ENCODE data around the gene TXNRD1.

TXNRD1 gene

GRCh38 chr12:104286516-104287482 lies 71.2 kb downstream of the TXNRD1 start:
- TF ChIP-seq EZH2phosphoT487 (IDR thresholded peaks at IDR 0.05; ENCODE audit: low read depth) (no peak), CTCF (IDR thresholded peaks at IDR 0.05; ENCODE audit: low read depth, low read length) (no peak)
- no peaks in the 10 kb centered on the region for H3K27me3 ChIP-seq (ENCODE audit: low read depth, low read length)
- peak overlapping the region; percentile 100 for H3K4me2 ChIP-seq (ENCODE audit: low read length)
- H3K79me2 ChIP-seq (ENCODE audit: low read length): peaks cover 48% of the 10 kb centered on the region
- no peaks in the 10 kb centered on the region; the same call in 1 of the 2 replicates for H4K20me1 ChIP-seq (ENCODE audit: insufficient read depth, low read length)
- peak overlapping the region; percentile 87 for H2AFZ ChIP-seq (ENCODE audit: low read depth, low read length)
- peaks cover 21% of the 10 kb centered on the region for H3K4me1 ChIP-seq (ENCODE audit: low read length)
- peak overlapping the region; percentile 78 for H3K9ac ChIP-seq (ENCODE audit: low read length)
- H3K4me3 ChIP-seq (ENCODE audit: low read length): peak overlapping the region; percentile 91
- H3K36me3 ChIP-seq (replicated peaks; ENCODE audit: low read depth, low read length): peaks cover 6% of the 10 kb centered on the region
- H3K9me3 ChIP-seq (ENCODE audit: insufficient read depth, low read length): no peaks in the 10 kb centered on the region
- peak overlapping the region; percentile 94 for H3K27ac ChIP-seq (ENCODE audit: low read length)

DNA sequence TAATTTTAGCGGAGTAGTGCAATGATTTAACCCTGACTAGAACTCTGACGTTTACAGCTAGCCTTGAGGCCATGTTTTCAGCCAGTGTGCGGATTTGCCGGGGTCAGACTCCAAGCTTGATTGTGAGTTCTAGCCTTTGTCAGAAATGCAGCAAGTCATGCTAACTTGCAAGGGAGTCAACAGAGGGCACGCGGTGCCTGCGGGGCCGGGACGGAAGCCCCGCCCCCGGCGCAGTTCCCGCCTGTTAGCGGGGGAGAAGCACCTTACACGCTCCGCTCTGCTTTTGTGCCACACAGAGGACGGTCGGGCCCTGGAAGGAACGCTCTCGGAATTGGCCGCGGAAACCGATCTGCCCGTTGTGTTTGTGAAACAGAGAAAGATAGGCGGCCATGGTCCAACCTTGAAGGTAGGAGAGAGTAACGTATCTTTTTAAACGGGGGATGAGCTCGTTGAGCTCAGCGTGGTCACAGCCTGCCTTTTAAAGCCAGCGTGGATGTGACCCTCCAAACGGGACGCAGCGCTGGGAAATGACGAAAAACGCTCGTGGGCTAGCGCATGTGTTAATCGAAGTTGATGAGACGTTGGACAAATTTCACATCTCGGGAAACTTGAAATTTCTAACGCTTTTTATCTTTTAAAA lies 73.2 kb downstream of the TXNRD1 start:
- peaks cover 21% of the 10 kb centered on the region for H3K4me1 ChIP-seq (ENCODE audit: low read length)

DNA sequence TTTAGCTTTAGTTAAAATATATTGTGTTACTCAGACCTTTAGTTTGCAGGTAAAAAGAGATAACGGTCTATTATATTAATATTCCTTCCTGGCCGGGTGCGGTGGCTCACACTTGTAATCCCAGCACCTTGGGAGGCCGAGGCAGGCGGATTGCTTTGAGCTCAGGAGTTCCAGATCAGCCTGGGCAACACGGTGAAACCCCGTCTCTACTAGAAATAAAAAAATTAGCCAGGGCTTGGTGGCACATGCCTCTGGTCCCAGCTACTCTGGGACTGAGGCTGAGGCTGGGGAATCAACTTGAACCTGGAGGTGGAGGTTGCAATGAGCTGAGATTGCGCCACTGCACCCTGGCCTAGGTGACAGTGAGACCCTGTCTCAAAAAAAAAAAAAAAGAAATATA lies 74.7 kb downstream of the TXNRD1 start:
- H2AFZ ChIP-seq (ENCODE audit: low read depth, low read length): no peak overlapping the region
- H3K9ac ChIP-seq (ENCODE audit: low read length): no peak overlapping the region
- peaks cover 84% of the 10 kb centered on the region for H3K79me2 ChIP-seq (ENCODE audit: low read length)
- peaks cover 11% of the 10 kb centered on the region for H4K20me1 ChIP-seq (ENCODE audit: insufficient read depth, low read length)
- no peak overlapping the region for H3K4me3 ChIP-seq (ENCODE audit: low read length)
- no peaks in the 10 kb centered on the region for H3K27me3 ChIP-seq (ENCODE audit: low read depth, low read length)
- no peak overlapping the region for H3K27ac ChIP-seq (ENCODE audit: low read length)
- peaks cover 21% of the 10 kb centered on the region for H3K4me1 ChIP-seq (ENCODE audit: low read length)
- no peak overlapping the region for H3K4me2 ChIP-seq (ENCODE audit: low read length)
- TF ChIP-seq CTCF (IDR thresholded peaks at IDR 0.05; ENCODE audit: low read depth, low read length): no peak
- no peaks in the 10 kb centered on the region for H3K9me3 ChIP-seq (ENCODE audit: insufficient read depth, low read length)
- peaks cover 24% of the 10 kb centered on the region for H3K36me3 ChIP-seq (replicated peaks; ENCODE audit: low read depth, low read length)

More for the DNA sequence above, 73.2 kb downstream of the TXNRD1 start:
- Histone ChIP-seq H3K27me3 (ENCODE audit: low read depth, low read length) (no peaks in the 10 kb centered on the region), H3K9ac (ENCODE audit: low read length) (peak overlapping the region; percentile 78), H2AFZ (ENCODE audit: low read depth, low read length) (peak overlapping the region; percentile 32; the same call in 1 of the 2 replicates), H3K79me2 (ENCODE audit: low read length) (peaks cover 68% of the 10 kb centered on the region), H3K4me2 (ENCODE audit: low read length) (peak overlapping the region; percentile 100), H3K9me3 (ENCODE audit: insufficient read depth, low read length) (no peaks in the 10 kb centered on the region), H3K36me3 (replicated peaks; ENCODE audit: low read depth, low read length) (peaks cover 17% of the 10 kb centered on the region), H4K20me1 (ENCODE audit: insufficient read depth, low read length) (peaks cover 3% of the 10 kb centered on the region; the same call in 1 of the 2 replicates), H3K27ac (ENCODE audit: low read length) (peak overlapping the region; percentile 94), H3K4me3 (ENCODE audit: low read length) (peak overlapping the region; percentile 91)
- TF ChIP-seq EZH2phosphoT487 (IDR thresholded peaks at IDR 0.05; ENCODE audit: low read depth): no peak
- TF ChIP-seq CTCF (IDR thresholded peaks at IDR 0.05; ENCODE audit: low read depth, low read length): 0 out of 2 replicates have a peak, but pooled peaks have one; percentile 5

DNA sequence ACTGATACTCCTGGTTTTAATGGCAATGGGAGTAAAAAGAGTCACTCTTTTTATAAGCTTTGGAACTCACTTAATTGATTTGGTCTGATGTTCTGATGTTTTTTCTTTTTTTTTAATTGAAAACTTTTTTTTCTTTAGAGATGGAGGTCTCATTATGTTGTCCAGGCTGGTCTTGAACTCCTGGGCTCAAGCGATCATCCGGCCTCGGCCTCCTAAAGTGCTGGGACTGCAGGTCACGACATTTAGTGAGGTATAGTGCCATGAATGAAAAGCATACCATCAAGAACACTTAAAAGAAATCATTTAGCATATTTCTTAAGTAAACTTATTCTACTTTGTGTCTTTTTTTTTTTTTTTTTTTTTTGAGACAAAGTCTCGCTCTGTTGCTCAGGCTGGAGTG lies 75.3 kb downstream of the TXNRD1 start:
- no peak overlapping the region for H3K4me2 ChIP-seq (ENCODE audit: low read length)

More for the DNA sequence above, 75.3 kb downstream of the TXNRD1 start:
- Histone ChIP-seq H3K36me3 (replicated peaks; ENCODE audit: low read depth, low read length) (peaks cover 30% of the 10 kb centered on the region), H3K9me3 (ENCODE audit: insufficient read depth, low read length) (no peaks in the 10 kb centered on the region), H3K9ac (ENCODE audit: low read length) (no peak overlapping the region), H4K20me1 (ENCODE audit: insufficient read depth, low read length) (peaks cover 17% of the 10 kb centered on the region), H3K4me3 (ENCODE audit: low read length) (no peak overlapping the region), H3K27ac (ENCODE audit: low read length) (no peak overlapping the region), H3K79me2 (ENCODE audit: low read length) (peaks cover 89% of the 10 kb centered on the region), H2AFZ (ENCODE audit: low read depth, low read length) (no peak overlapping the region), H3K27me3 (ENCODE audit: low read depth, low read length) (no peaks in the 10 kb centered on the region), H3K4me1 (ENCODE audit: low read length) (peaks cover 17% of the 10 kb centered on the region)
- no peak for TF ChIP-seq EZH2phosphoT487 (IDR thresholded peaks at IDR 0.05; ENCODE audit: low read depth)
- no peak for TF ChIP-seq CTCF (IDR thresholded peaks at IDR 0.05; ENCODE audit: low read depth, low read length)

Measured in OCI-LY3 (cell line).